ENCODE data around the gene ARHGAP15.

Gene ARHGAP15

GRCh38 chr2:143558665-143559064 is 429.4 kb downstream of the ARHGAP15 start:
- H3K27ac ChIP-seq, result no peak overlapping the region
- TF ChIP-seq, protein P1, sequence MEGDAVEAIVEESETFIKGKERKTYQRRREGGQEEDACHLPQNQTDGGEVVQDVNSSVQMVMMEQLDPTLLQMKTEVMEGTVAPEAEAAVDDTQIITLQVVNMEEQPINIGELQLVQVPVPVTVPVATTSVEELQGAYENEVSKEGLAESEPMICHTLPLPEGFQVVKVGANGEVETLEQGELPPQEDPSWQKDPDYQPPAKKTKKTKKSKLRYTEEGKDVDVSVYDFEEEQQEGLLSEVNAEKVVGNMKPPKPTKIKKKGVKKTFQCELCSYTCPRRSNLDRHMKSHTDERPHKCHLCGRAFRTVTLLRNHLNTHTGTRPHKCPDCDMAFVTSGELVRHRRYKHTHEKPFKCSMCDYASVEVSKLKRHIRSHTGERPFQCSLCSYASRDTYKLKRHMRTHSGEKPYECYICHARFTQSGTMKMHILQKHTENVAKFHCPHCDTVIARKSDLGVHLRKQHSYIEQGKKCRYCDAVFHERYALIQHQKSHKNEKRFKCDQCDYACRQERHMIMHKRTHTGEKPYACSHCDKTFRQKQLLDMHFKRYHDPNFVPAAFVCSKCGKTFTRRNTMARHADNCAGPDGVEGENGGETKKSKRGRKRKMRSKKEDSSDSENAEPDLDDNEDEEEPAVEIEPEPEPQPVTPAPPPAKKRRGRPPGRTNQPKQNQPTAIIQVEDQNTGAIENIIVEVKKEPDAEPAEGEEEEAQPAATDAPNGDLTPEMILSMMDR (conservative IDR thresholded peaks at IDR 0.05), result no peak

- H3K27ac ChIP-seq, result no peak overlapping the region
- TF ChIP-seq, protein P1 (conservative IDR thresholded peaks at IDR 0.05), result no peak
Measured at GRCh38 chr2:143559147-143559546, 429.9 kb downstream of the ARHGAP15 start.

DNA sequence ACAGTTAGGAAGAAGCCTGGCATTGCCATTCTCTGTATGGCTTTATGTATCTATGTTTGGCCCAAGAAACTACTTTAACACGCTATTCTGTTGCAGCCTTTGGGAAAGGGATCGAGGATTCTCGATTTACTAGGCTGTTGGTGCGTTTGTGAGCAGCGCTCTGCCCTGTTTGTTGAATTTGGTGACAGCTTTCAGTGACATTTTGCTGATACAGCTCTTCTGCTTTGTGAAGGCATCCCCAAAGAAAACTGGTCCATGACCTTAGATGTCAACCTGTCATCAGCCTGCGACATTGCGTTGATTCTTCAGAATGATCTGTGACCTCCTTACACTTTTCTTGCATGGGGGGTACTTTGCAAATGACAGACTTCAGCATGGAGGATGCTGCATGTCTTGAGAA is 431.5 kb downstream of the ARHGAP15 start:
- H3K27ac ChIP-seq, result no peak overlapping the region
- TF ChIP-seq, protein P1 (conservative IDR thresholded peaks at IDR 0.05), result no peak

- TF ChIP-seq, protein P1 (conservative IDR thresholded peaks at IDR 0.05), result no peak
Measured at GRCh38 chr2:143564419-143564818, 435.2 kb downstream of the ARHGAP15 start.

GRCh38 chr2:143571747-143572146 is 442.5 kb downstream of the ARHGAP15 start:
- TF ChIP-seq, protein P1 (conservative IDR thresholded peaks at IDR 0.05), result no peak
- H3K27ac ChIP-seq, result no peak overlapping the region

More at GRCh38 chr2:143564419-143564818, 435.2 kb downstream of the ARHGAP15 start:
- no peak overlapping the region for H3K27ac ChIP-seq

DNA sequence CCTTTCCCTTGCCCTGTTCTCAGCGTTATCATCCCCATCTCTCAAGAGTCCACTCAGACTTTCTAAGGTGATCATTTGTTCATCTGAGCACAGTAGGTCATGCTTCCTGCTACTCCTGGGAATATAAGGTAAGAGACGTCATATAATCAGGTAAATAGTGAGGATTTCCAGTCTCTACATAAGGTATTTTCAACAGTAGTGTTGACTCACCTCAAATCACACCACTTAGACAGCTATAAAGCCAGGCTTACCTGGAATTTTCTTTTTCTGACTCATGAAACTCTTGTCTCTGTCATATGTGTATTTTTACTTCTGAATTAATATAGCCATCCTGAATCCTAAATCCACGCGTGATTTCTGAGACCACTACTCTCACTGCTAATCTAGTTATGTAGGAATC is 443.2 kb downstream of the ARHGAP15 start:
- no peak overlapping the region for H3K27ac ChIP-seq
- TF ChIP-seq, protein P1 (conservative IDR thresholded peaks at IDR 0.05), result no peak

- TF ChIP-seq, protein P1 (conservative IDR thresholded peaks at IDR 0.05), result no peak
- no peak overlapping the region for H3K27ac ChIP-seq
Measured at GRCh38 chr2:143574069-143574468, 444.9 kb downstream of the ARHGAP15 start.
